GM06990 (cell line): ENCODE measurements around the gene CHST7.

Experiments used
- DNase-seq: peaks from one replicate; pipeline ENCODE4 v3.0.0-alpha.2; 2011; ENCODE audit not compliant: insufficient read length; ENCODE audit errors: extremely low read depth
- H3K27me3 ChIP-seq: replicated peaks from 2 replicates; pipeline ENCODE4 v1.6.0; 2011; ENCODE audit warnings: low read length; ENCODE audit not compliant: control insufficient read depth, insufficient read depth
- H3K36me3 ChIP-seq: 2 replicates; pipeline ENCODE4 v1.5.1; 2011; ENCODE audit warnings: low read length; ENCODE audit not compliant: control insufficient read depth, insufficient read depth
- H3K4me3 ChIP-seq: replicated peaks from 2 replicates; pipeline ENCODE4 v1.5.1; 2011; ENCODE audit warnings: low read depth, mild to moderate bottlenecking, control low read depth, low read length
- TF ChIP-seq, protein P1 (sequence below): IDR thresholded peaks from 2 replicates; pipeline ENCODE4 v1.5.1; 2011; ENCODE audit warnings: low read length, control low read depth, mild to moderate bottlenecking, inconsistent platforms; ENCODE audit not compliant: insufficient read depth, poor library complexity, severe bottlenecking

Gene CHST7

DNA sequence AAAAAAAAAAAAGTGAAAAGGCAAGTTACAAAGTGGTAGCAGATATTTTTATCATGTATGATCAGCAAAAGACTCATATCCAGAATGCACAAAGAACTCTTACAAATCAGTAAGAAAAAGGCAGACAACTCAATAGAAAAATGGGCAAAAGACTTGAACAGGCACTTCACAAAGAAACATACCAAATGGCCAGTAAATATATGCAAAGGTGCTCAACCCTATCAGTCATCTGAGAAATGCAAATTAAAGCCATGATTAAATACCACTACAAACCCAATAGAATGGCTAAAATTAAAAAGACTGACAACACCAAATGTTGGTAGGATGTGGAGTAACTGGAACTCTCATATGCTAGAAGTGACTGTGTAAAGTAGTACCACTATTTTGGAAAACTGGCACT is 45.4 kb downstream of the CHST7 start:
- TF ChIP-seq, protein P1, sequence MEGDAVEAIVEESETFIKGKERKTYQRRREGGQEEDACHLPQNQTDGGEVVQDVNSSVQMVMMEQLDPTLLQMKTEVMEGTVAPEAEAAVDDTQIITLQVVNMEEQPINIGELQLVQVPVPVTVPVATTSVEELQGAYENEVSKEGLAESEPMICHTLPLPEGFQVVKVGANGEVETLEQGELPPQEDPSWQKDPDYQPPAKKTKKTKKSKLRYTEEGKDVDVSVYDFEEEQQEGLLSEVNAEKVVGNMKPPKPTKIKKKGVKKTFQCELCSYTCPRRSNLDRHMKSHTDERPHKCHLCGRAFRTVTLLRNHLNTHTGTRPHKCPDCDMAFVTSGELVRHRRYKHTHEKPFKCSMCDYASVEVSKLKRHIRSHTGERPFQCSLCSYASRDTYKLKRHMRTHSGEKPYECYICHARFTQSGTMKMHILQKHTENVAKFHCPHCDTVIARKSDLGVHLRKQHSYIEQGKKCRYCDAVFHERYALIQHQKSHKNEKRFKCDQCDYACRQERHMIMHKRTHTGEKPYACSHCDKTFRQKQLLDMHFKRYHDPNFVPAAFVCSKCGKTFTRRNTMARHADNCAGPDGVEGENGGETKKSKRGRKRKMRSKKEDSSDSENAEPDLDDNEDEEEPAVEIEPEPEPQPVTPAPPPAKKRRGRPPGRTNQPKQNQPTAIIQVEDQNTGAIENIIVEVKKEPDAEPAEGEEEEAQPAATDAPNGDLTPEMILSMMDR: no peak
- Histone ChIP-seq H3K27me3 (no peaks in the 10 kb centered on the region), H3K4me3 (no peak overlapping the region), H3K36me3 (peaks cover 8% of the 10 kb centered on the region)
- DNase-seq: no peak

DNA sequence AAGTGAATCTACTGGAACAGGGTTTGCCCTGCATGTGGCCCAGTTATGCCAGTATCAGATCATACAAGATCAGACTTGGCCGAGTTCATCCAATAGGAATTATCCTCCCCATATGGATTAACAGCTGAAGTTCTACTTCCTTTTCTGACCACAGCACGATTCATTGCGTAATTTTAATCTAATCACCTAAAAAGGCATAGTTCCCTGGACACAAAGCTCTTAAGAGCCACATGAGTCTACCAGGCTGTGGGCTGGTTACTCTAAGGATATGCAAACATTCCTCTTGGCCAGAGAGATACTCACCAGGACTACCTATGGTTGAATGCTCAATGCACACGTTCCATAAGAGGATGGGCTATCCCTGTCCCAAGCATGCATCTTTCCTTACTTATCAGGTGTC is 46.9 kb downstream of the CHST7 start:
- peaks cover 4% of the 10 kb centered on the region for H3K36me3 ChIP-seq
- DNase-seq: no peak
- no peak overlapping the region for H3K4me3 ChIP-seq
- TF ChIP-seq, protein P1: no peak
- H3K27me3 ChIP-seq: no peaks in the 10 kb centered on the region

GRCh38 chrX:46621572-46621971 is 48.0 kb downstream of the CHST7 start:
- Histone ChIP-seq H3K4me3 (no peak overlapping the region), H3K36me3 (peaks cover 4% of the 10 kb centered on the region), H3K27me3 (no peaks in the 10 kb centered on the region)
- DNase-seq: no peak
- TF ChIP-seq, protein P1: no peak

- Histone ChIP-seq H3K36me3 (peaks cover 4% of the 10 kb centered on the region), H3K4me3 (no peak overlapping the region), H3K27me3 (no peaks in the 10 kb centered on the region)
- DNase-seq: no peak
- TF ChIP-seq, protein P1: no peak
These were observed 50.7 kb downstream of the CHST7 start for GRCh38 chrX:46624090-46624786.

GRCh38 chrX:46626566-46626965 is 53.0 kb downstream of the CHST7 start:
- no peak for DNase-seq
- TF ChIP-seq, protein P1: no peak
- no peak overlapping the region for H3K4me3 ChIP-seq
- peaks cover 4% of the 10 kb centered on the region for H3K36me3 ChIP-seq
- no peaks in the 10 kb centered on the region for H3K27me3 ChIP-seq

- TF ChIP-seq, protein P1: no peak
- no peak overlapping the region for H3K4me3 ChIP-seq
- no peaks in the 10 kb centered on the region for H3K27me3 ChIP-seq
- no peak for DNase-seq
- H3K36me3 ChIP-seq: peaks cover 4% of the 10 kb centered on the region
These were observed 53.5 kb downstream of the CHST7 start for GRCh38 chrX:46627062-46627461.
